ENCODE results near the gene CNN2.
A peak's percentile ranks its signal among the peaks of the same experiment; 100 is the strongest.

CNN2 gene

DNA sequence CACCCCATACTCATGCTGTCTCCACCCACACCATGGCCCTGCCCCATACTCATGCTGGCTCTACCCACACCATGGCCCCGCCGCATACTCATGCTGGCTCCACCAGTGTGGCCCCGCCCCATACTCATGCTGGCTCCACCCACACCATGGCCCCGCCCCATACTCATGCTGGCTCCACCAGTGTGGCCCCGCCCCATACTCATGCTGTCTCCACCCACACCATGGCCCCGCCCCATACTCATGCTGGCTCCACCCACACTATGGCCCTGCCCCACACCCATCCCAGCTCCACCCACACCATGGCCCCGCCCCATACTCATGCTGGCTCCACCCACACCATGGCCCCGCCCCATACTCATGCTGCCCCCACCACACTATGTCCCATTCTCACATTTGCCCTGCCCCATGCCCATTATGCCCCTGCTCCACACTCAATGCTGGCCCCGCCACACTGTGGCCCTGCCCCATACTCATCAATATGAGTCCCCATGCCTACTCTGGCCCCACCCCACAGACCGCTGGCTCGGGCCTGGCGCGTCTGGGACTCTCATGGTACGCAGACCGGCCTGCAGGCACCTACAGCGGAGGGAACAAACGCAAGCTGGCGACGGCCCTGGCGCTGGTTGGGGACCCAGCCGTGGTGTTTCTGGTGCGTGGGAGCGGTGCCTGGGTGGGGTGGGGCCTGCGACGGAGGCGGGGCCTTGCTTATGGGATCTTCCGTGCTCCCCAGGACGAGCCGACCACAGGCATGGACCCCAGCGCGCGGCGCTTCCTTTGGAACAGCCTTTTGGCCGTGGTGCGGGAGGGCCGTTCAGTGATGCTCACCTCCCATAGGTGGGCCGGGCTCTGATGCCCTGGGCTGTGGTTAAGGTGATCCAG is 36.9 kb downstream of the CNN2 start:
- FAIRE-seq (peak; percentile 64), DNase-seq (ENCODE audit: insufficient read length, low spot score) (no peak)

GRCh38 chr19:1063909-1064660 is 37.7 kb downstream of the CNN2 start:
- FAIRE-seq (no peak), DNase-seq (ENCODE audit: insufficient read length, low spot score) (no peak)

DNA sequence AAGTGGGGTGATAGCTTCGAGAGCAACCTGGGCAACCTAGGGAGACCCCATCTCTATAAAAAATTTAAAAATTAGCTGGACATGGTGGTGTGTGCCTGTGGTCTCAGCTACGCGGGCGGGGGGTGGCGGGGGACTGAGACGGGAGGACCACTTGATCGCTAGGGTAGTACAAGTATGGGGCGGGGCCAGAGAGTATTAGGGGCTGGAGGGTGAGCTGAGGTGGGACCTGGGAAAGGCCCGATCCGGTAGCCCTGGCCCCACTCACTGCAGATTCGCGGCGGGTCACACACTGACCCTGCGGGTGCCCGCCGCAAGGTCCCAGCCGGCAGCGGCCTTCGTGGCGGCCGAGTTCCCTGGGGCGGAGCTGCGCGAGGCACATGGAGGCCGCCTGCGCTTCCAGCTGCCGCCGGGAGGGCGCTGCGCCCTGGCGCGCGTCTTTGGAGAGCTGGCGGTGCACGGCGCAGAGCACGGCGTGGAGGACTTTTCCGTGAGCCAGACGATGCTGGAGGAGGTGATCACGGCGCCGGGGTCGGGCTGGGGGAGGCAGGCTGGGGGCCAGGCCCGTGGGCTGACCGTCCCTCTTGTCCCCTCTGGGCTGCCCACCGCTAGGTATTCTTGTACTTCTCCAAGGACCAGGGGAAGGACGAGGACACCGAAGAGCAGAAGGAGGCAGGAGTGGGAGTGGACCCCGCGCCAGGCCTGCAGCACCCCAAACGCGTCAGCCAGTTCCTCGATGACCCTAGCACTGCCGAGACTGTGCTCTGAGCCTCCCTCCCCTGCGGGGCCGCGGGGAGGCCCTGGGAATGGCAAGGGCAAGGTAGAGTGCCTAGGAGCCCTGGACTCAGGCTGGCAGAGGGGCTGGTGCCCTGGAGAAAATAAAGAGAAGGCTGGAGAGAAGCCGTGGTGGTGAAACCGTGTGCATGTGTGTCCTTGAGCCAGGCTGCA is 38.5 kb downstream of the CNN2 start:
- FAIRE-seq (peak; percentile 81), DNase-seq (ENCODE audit: insufficient read length, low spot score) (peak; percentile 66)

GRCh38 chr19:1065606-1066109 is 39.2 kb downstream of the CNN2 start:
- no peak for FAIRE-seq
- no peak for DNase-seq (ENCODE audit: insufficient read length, low spot score)

- DNase-seq (ENCODE audit: insufficient read length, low spot score) (no peak), FAIRE-seq (no peak)
These were observed 39.9 kb downstream of the CNN2 start for GRCh38 chr19:1066251-1066747.

DNA sequence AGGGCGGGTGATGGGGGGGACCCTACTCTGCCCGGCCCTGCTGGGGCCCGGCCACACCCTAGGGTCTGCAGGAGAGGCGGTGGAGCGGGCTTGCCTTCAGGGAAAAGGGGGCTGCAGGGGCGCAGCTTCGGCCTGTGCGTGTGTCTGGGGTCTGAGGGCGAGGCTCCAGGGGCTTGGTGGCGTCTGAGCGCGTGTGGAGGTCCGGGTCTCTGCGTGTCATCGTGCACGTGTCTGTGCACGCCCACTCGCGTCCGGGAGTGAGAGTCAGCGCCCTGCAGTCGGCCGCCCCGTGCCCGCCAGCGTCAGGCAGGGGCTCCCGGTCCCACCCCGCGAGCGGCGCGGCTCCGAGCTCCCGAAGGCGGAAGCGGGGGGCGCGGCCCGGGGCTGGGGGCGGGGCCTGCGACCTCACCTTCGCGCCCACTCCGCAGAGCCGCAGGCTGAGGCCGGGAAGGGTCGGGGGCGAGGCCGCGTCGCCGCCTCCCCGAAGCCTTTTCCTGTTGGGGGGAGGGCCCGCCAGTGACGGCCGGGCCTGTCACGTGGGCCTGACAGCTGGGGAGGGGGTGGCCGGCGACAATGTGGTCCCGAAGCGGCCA is 40.4 kb downstream of the CNN2 start, which contains the start of gene ARHGAP45:
TSS of gene ARHGAP45 (plus strand) at position 420 of the 593 bp plus-strand sequence. CDS start 239 bp downstream, outside the sequence.
- peak; percentile 86 for FAIRE-seq
- peak; percentile 79 for DNase-seq (ENCODE audit: insufficient read length, low spot score)

GRCh38 chr19:1067341-1067957 is 41.0 kb downstream of the CNN2 start:
- DNase-seq (ENCODE audit: insufficient read length, low spot score) = no peak
- FAIRE-seq = no peak

DNA sequence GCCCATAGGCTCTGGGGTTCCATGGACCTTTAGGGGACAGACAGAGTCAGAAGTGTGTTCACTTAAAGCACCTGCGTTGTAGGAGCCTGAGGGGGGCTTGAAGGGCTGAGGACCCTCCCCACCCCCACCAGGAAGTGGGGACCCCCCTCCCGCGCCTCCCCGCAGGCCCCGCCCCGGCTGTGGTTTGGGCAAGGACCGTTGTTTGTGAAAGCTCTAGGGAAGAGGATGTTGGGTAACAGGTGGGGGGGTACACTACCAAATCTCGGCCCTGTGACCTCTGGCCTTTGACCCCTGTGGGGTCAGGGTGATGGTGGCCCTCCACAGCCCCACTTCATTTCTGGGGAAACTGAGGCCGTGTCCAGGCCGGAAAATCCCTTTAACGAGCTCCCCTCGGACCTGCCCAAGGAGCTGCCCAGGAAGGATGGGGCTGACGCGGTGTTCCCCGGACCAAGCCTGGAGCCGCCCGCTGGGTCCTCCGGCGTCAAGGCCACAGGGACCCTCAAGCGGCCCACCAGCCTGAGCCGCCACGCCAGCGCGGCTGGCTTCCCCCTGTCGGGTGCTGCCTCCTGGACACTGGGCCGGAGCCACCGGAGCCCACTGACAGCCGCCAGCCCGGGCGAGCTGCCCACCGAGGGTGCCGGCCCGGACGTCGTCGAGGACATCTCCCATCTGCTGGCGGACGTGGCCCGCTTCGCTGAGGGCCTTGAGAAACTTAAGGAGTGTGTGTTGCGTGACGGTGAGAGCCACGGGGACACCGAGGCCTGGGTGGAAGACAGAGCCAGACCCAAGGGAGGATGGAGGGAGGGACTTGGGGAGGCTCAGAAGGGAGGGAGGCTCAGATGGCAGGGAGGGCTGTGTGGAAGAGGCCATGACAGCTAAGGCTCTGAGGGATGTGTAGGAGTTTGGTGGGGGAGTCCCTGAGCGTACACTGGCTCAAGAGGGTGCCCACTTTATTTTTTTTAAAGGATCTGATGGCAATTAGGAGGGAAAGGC is 41.9 kb downstream of the CNN2 start:
- DNase-seq (ENCODE audit: insufficient read length, low spot score) = peak; percentile 59
- FAIRE-seq = peak; percentile 92

DNA sequence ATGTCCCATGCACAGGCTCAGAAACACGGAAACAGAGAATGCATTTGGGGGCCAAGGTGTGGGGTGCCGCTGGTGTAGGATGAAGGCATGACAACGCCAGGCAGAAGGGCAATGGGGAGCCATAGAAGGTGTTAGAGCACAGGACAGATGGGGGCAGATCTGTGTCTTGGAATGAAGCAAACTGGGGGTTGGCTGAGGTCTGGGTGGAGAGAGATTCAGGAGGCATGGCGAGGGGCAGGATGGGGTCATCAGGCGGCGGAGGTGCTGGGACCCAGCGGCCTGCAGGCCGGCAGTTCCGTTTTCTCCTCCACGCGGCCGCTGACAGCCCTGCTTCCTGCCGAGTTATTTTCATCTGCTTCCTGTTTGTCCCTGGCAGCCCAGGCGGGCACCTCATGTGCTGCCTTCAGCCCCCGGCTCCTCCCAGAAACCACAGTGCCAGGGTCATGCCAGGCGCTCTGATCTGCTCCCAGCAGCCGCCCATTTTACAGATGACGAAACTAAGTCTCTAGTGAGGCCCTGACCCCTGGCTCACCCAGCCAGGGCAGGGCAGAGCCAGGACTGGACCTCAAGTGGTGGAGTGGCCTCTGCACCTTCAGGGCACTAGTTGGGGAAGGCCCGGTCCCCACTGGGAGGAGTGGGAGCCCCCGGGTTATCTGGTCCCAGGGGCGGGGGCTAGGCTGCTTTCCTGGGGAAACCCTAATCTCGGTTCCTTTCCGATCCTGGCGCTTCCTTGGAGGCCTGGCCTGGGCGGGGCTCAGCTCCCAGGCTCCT is 42.8 kb downstream of the CNN2 start:
- FAIRE-seq (peak; percentile 91), DNase-seq (ENCODE audit: insufficient read length, low spot score) (peak; percentile 88)

GRCh38 chr19:1070576-1070930 is 44.1 kb downstream of the CNN2 start:
- FAIRE-seq (no peak), DNase-seq (ENCODE audit: insufficient read length, low spot score) (no peak)

- FAIRE-seq = no peak
These were observed 44.8 kb downstream of the CNN2 start for GRCh38 chr19:1070931-1071791.

DNA sequence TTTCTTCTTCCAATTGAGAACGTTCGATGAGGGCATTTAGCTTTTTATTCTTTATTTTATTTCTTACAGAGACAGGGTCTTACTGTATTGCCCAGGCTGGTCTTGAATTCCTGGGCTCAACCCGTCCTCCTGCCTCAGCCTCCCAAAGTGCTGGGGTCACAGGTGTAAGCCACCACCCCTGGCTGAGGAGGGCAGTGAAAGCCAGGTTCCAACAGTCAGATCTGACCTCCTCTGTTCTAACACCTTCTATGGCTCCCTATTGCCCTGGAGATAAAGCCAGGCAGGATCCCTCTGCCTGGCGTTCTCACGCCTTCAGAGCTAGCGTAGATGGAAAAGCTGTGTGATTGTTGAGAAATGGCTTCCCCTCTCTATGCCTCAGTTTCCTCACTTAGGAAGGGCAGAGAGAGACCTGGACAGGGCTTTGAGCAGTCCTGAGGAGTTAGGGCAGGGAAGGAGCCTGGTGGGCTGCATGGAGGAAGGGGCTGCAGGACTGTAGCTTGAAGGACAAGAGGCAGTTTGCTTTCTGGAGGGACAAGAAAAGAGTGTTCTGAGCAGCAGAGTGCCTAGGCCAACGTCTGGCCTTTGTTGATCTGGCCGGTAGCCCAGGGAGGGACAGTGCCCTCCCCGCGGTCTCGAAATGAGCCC is 46.1 kb downstream of the CNN2 start:
- DNase-seq (ENCODE audit: insufficient read length, low spot score) (no peak), FAIRE-seq (no peak)

More at GRCh38 chr19:1070931-1071791, 44.8 kb downstream of the CNN2 start:
- no peak for DNase-seq (ENCODE audit: insufficient read length, low spot score)

DNA sequence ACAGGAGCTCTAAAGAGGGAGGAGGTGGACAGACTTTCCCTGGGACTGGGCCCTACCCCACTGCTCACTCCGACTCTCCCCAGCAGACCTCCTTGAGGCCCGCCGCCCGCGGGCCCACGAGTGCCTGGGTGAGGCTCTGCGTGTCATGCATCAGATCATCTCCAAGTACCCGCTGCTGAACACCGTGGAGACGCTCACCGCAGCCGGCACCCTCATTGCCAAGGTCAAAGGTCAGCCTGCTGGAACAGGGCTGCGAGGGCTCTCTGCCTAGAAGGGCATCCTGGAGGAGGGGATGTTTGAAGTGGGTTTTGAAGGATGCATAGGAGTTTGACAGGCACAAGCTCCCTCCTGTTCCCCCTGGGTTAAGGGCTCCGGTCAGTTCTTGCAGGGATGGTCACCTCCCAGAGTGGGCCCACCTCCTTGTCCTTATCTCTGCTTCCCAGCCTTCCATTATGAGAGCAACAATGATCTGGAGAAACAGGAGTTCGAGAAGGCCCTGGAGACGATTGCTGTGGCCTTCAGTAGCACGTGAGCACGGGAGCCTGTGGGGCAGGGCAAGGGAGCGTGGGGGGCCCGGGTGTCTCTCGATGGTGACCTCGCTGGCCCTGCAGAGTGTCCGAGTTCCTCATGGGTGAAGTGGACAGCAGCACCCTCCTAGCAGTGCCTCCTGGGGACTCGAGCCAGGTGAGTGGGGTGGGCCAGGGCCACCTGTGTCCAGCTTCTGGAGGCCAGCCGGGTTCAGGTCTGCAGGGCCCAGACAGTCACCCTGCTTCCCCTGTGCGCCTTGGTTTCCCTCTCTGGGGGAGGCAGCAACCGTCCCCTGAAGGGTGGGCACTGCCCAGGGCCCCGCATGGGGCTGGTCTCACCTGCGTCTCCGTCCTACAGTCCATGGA is 46.9 kb downstream of the CNN2 start:
- no peak for DNase-seq (ENCODE audit: insufficient read length, low spot score)
- no peak for FAIRE-seq

- FAIRE-seq = no peak
- no peak for DNase-seq (ENCODE audit: insufficient read length, low spot score)
These were observed 47.6 kb downstream of the CNN2 start for GRCh38 chr19:1073956-1074517.
